ENCODE measurements around the gene RTP3.

The RTP3 gene

GRCh38 chr3:46549408-46549904 is 51.7 kb downstream of the RTP3 start:
- no peak for DNase-seq

DNA sequence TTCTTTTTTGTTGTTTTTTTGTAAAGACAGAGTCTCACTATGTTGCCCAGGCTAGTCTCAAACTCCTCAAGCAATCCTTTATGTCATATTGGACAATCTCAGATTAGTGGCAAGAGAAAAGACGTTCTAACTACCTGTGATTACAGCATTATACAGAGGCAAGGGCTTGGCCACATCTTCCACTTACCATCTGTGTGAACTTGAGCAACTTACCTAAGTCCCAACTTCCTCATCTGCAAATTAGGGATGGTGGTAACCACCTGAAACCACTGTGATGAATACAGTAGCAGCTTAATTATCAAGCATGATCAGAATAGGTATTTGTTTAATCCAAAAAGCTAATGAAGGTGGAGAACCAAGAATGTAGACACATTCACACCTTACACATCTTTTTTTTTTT is 52.2 kb downstream of the RTP3 start:
- no peak for DNase-seq

Measured in Kasumi-1 (cell line).